HCT116 (cell line): Measurements from ENCODE around the gene LRG1. TPM values are rescaled to one million over a fixed set of nuclear protein-coding genes. Genes with fewer than 3 reads are reported as not detected.

Experiments used
- ATAC-seq: fragments of 200-7000 bp; cut with Tn5 transposase; 2 replicates; pipeline ENCODE4 v1.9.1; 2020; ENCODE audit warnings: mild to moderate bottlenecking, moderate library complexity
- BruUV-seq: library from RNA; stranded (reverse); fragments of 400-500 nt; replicated peaks from 2 replicates; lab custom pipeline; 2021; lab: Mats Ljungman, UMichigan
- CTCF ChIA-PET: fragments of 300-600 bp; sonication (Branson Sonifier 250); formaldehyde crosslinking; loops from one replicate; lab custom pipeline; 2021; ENCODE audit warnings: antibody characterized with exemption; lab: Charles Lee
- POLR2A ChIA-PET: fragments of 300-600, 350-600 bp; sonication (Branson Sonifier 250); formaldehyde crosslinking; loops from one replicate; lab custom pipeline; 2021; ENCODE audit warnings: antibody characterized with exemption; lab: Charles Lee
- RAD21 ChIA-PET, 2 experiments: fragments of 300-600 bp; sonication (Branson Sonifier 250); formaldehyde crosslinking; loops; one replicate each; lab custom pipeline; 2023; ENCODE audit warnings: low total read pairs in 2 of 2; ENCODE audit not compliant: uncharacterized antibody in 2 of 2, unreplicated experiment in 2 of 2, low non-redundant PET in 1 of 2; lab: Charles Lee
- DNase-seq: peaks from one replicate; pipeline ENCODE4 v3.0.0-alpha.2; 2010; ENCODE audit warnings: low read depth, low spot score
- H2AFZ ChIP-seq: fragments of 200-600 bp; shearing (Covaris generic), sonication (generic); 2 replicates; pipeline ENCODE4 v1.6.1; 2017; ENCODE audit warnings: low read depth, mixed run types, mixed read lengths, antibody characterized with exemption, low read length; ENCODE audit not compliant: poor library complexity, severe bottlenecking
- H3K27ac ChIP-seq: 2 replicates; pipeline ENCODE4 v1.5.1; 2012; ENCODE audit warnings: low read depth, low read length
- H3K27me3 ChIP-seq: fragments of 200-600 bp; sonication (generic); 2 replicates; pipeline ENCODE4 v1.6.1; 2016; ENCODE audit warnings: mixed run types, low read length, mixed read lengths; ENCODE audit not compliant: insufficient read depth
- H3K36me3 ChIP-seq, 2 experiments: fragments of 200-500 bp in 1 of 2; fragments of 200-600 bp in 1 of 2; sonication (Bioruptor generic) in 1 of 2; sonication (generic) in 1 of 2; 2 replicates each; pipeline versions ENCODE4 v1.5.1 to v1.6.1; 2014 to 2016; ENCODE audit warnings: low read length in 2 of 2, inconsistent platforms in 1 of 2, mixed read lengths in 1 of 2, mixed run types in 1 of 2; ENCODE audit not compliant: insufficient read depth in 2 of 2, control insufficient read depth in 1 of 2
- H3K4me1 ChIP-seq, 2 experiments: fragments of 200-600 bp in 1 of 2; sonication (generic) in 1 of 2; 2 replicates each; pipeline versions ENCODE4 v1.5.1 to v1.6.1; 2012 to 2017; ENCODE audit warnings: low read length in 2 of 2, inconsistent platforms in 1 of 2, mild to moderate bottlenecking in 1 of 2, mixed read lengths in 1 of 2, mixed run types in 1 of 2, moderate library complexity in 1 of 2; ENCODE audit not compliant: insufficient read depth in 2 of 2, control insufficient read depth in 1 of 2
- H3K4me2 ChIP-seq: fragments of 200-600 bp; sonication (generic); 2 replicates; pipeline ENCODE4 v1.6.1; 2017; ENCODE audit warnings: mixed run types, low read length, mixed read lengths
- H3K4me3 ChIP-seq, 2 experiments: fragments of 200-600 bp in 1 of 2; sonication (generic) in 1 of 2; replicated peaks in 1 of 2; 2 replicates each; pipeline ENCODE4 v1.5.1; 2011 to 2016; ENCODE audit warnings: low read length in 2 of 2, control low read depth in 1 of 2, low read depth in 1 of 2, mild to moderate bottlenecking in 1 of 2, mixed read lengths in 1 of 2, mixed run types in 1 of 2
- H3K79me2 ChIP-seq: fragments of 200-600 bp; sonication (generic); 2 replicates; pipeline ENCODE4 v1.6.1; 2017; ENCODE audit warnings: mild to moderate bottlenecking, mixed run types, low read length, moderate library complexity, mixed read lengths; ENCODE audit not compliant: insufficient read depth
- H3K9ac ChIP-seq: fragments of 200-600 bp; sonication (generic); 2 replicates; pipeline ENCODE4 v1.6.1; 2016; ENCODE audit warnings: low read length, mixed read lengths
- H3K9me2 ChIP-seq: fragments of 200-600 bp; sonication (generic), shearing (Covaris generic); 2 replicates; pipeline ENCODE4 v1.6.1; 2017; ENCODE audit warnings: mixed run types, mild to moderate bottlenecking, moderate library complexity; ENCODE audit not compliant: insufficient read depth
- H3K9me3 ChIP-seq, 2 experiments: fragments of 200-500 bp in 1 of 2; fragments of 200-600 bp in 1 of 2; sonication (Bioruptor generic) in 1 of 2; sonication (generic) in 1 of 2; 2 replicates each; pipeline ENCODE4 v1.6.1; 2014 to 2017; ENCODE audit warnings: low read length in 2 of 2, mixed read lengths in 2 of 2, inconsistent platforms in 1 of 2, low read depth in 1 of 2, mild to moderate bottlenecking in 1 of 2, mixed run types in 1 of 2, moderate library complexity in 1 of 2; ENCODE audit not compliant: control insufficient read depth in 1 of 2, insufficient read depth in 1 of 2
- H4K20me1 ChIP-seq: fragments of 200-600 bp; sonication (generic), shearing (Covaris generic); 2 replicates; pipeline ENCODE4 v1.6.1; 2017; ENCODE audit warnings: mixed run types, mild to moderate bottlenecking, moderate library complexity; ENCODE audit not compliant: insufficient read depth
- ATF3 ChIP-seq: IDR thresholded peaks from 2 replicates; pipeline ENCODE4 v1.6.1; 2012
- CBX3 ChIP-seq: IDR thresholded peaks from 2 replicates; pipeline ENCODE4 v1.6.1; 2012; ENCODE audit warnings: low read depth
- CEBPB ChIP-seq: IDR thresholded peaks from 2 replicates; pipeline ENCODE4 v1.6.1; 2012; ENCODE audit warnings: low read depth
- EGR1 ChIP-seq: IDR thresholded peaks from 2 replicates; pipeline ENCODE4 v1.6.1; 2012; ENCODE audit warnings: low read depth
- EZH2phosphoT487 ChIP-seq: fragments of 200-600 bp; IDR thresholded peaks from 2 replicates; pipeline ENCODE4 v1.6.1; 2018; ENCODE audit warnings: antibody characterized with exemption, borderline replicate concordance
- FOSL1 ChIP-seq: IDR thresholded peaks from 2 replicates; pipeline ENCODE4 v1.6.1; 2012; ENCODE audit warnings: low read depth
- JUND ChIP-seq: IDR thresholded peaks from 2 replicates; pipeline ENCODE4 v1.6.1; 2012
- MAX ChIP-seq: IDR thresholded peaks from 2 replicates; pipeline ENCODE4 v1.6.1; 2012
- POLR2AphosphoS5 ChIP-seq: IDR thresholded peaks from 2 replicates; pipeline ENCODE4 v1.6.1; 2011; ENCODE audit warnings: mild to moderate bottlenecking, low read depth, low read length, moderate library complexity
- RAD21 ChIP-seq: IDR thresholded peaks from 2 replicates; pipeline ENCODE4 v1.6.1; 2012; ENCODE audit warnings: low read depth, mild to moderate bottlenecking
- SRF ChIP-seq: IDR thresholded peaks from 2 replicates; pipeline ENCODE4 v1.6.1; 2012; ENCODE audit warnings: low read depth
- ZBTB33 ChIP-seq: IDR thresholded peaks from 2 replicates; pipeline ENCODE4 v1.6.1; 2011; ENCODE audit warnings: mild to moderate bottlenecking, low read length, moderate library complexity; ENCODE audit not compliant: insufficient replicate concordance; ENCODE audit errors: extremely low read depth
- ZFX ChIP-seq: fragments of 450-650 bp; IDR thresholded peaks from 2 replicates; pipeline ENCODE4 v1.6.1; 2017
- ZNF274 ChIP-seq: fragments of 200-500 bp; sonication (Bioruptor generic); IDR thresholded peaks from 2 replicates; pipeline ENCODE4 v1.6.1; 2014; ENCODE audit warnings: mild to moderate bottlenecking, low read depth, low read length, inconsistent platforms
- intact Hi-C: fragments of 100-400 bp; cut with micrococcal nuclease; formaldehyde crosslinking; loops from 2 replicates; pipeline ENCODE4 v1.10.0; 2022
- total RNA-seq: library from RNA; stranded (reverse); gene quantifications from one replicate; pipeline ENCODE4 v1.2.1, GENCODE V29; 2021; ENCODE audit not compliant: unreplicated experiment
- TF ChIP-seq, protein P1 (sequence below), 3 experiments: fragments of 200-600 bp in 1 of 3; sonication (generic) in 1 of 3; IDR thresholded peaks in 2 of 3; conservative IDR thresholded peaks in 1 of 3; 2 replicates each; pipeline ENCODE4 v1.5.1; 2012 to 2017; ENCODE audit warnings: low read depth in 2 of 3, low read length in 2 of 3, antibody characterized with exemption in 1 of 3, borderline replicate concordance in 1 of 3, control low read depth in 1 of 3, mild to moderate bottlenecking in 1 of 3, mixed read lengths in 1 of 3, mixed run types in 1 of 3, moderate library complexity in 1 of 3; ENCODE audit not compliant: insufficient read depth in 1 of 3

LRG1 gene
- total RNA-seq, 1 experiment from 2014 or later: 1.3 TPM

DNA sequence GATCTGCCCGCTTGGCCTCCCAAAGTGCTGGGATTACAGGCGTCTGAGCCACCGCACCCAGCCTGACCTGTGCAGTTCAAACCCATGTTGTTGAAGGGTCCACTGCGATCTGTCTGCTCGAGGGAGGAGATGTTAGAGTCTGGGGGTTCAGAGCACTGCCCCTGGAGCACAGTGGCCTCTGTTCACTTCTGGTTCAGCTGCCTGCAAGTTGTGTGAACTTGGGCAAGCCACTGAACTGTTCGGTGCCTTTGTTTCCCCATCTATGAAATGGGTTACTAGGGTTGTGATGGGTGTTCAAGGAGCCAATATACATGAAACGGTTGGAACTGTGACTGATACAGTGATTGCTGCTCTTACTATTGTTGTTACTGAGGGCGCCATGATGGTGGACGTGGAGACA, 6.5 kb downstream of the LRG1 start:
- Histone ChIP-seq H3K4me3 (no peak overlapping the region), H3K27ac (no peak overlapping the region), H3K79me2 (no peaks in the 10 kb centered on the region), H3K9ac (no peak overlapping the region), H3K36me3 (no peaks in the 10 kb centered on the region), H3K4me1 (peaks cover 12 to 25% of the 10 kb centered on the region in 2 experiments; a peak in 3 of 4 replicates), H3K4me2 (no peak overlapping the region), H3K9me3 (no peaks in the 10 kb centered on the region), H3K9me2 (no peaks in the 10 kb centered on the region), H3K27me3 (no peaks in the 10 kb centered on the region), H2AFZ (no peak overlapping the region)
- intact Hi-C loops: no loop called here
- ChIA-PET POLR2A (no interaction called here), RAD21 (no interaction called here), CTCF (no interaction called here)
- BruUV-seq: no TSS peak
- no peak for ATAC-seq
- no peak for DNase-seq
- TF ChIP-seq ZNF274 (no peak), SRF (no peak), CEBPB (no peak), ZFX (no peak), EGR1 (no peak), EZH2phosphoT487 (no peak), JUND (no peak), MAX (no peak), POLR2AphosphoS5 (no peak), ATF3 (no peak), ZBTB33 (no peak), CBX3 (no peak), FOSL1 (no peak), RAD21 (no peak)
- TF ChIP-seq, protein P1, sequence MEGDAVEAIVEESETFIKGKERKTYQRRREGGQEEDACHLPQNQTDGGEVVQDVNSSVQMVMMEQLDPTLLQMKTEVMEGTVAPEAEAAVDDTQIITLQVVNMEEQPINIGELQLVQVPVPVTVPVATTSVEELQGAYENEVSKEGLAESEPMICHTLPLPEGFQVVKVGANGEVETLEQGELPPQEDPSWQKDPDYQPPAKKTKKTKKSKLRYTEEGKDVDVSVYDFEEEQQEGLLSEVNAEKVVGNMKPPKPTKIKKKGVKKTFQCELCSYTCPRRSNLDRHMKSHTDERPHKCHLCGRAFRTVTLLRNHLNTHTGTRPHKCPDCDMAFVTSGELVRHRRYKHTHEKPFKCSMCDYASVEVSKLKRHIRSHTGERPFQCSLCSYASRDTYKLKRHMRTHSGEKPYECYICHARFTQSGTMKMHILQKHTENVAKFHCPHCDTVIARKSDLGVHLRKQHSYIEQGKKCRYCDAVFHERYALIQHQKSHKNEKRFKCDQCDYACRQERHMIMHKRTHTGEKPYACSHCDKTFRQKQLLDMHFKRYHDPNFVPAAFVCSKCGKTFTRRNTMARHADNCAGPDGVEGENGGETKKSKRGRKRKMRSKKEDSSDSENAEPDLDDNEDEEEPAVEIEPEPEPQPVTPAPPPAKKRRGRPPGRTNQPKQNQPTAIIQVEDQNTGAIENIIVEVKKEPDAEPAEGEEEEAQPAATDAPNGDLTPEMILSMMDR (IDR thresholded peaks at IDR 0.05 in 2 of 3, conservative IDR thresholded peaks at IDR 0.05 in 1 of 3; ENCODE audit: borderline replicate concordance in 1 of 3, insufficient read depth in 1 of 3, low read depth in 2 of 3, low read length in 2 of 3): no peak
- TF ChIP-seq, all 23 proteins: peak for 0
- H4K20me1 ChIP-seq: no peaks in the 10 kb centered on the region
